ENCODE results near the gene COLEC11.

DNA sequence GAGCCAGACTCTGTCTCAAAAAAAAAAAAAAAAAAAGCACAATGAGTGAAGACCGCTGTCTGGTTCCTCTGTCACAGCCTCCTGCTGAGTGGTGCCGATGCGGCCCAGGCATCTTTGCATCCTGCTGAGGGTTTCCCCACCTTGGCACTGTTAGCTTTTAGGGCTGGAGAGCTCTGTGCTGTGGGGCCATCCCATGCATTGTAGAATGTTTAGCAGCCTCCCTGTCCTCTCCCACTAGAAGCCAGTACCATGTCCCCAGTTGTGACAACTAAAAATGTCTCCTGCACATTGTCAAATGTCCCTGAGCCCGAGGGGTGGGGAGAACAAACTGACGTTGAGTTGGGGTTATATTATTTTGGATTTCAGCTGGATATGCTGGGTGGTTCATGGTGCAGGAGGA is 7.9 kb upstream of the COLEC11 start:
- TF ChIP-seq, protein P1, sequence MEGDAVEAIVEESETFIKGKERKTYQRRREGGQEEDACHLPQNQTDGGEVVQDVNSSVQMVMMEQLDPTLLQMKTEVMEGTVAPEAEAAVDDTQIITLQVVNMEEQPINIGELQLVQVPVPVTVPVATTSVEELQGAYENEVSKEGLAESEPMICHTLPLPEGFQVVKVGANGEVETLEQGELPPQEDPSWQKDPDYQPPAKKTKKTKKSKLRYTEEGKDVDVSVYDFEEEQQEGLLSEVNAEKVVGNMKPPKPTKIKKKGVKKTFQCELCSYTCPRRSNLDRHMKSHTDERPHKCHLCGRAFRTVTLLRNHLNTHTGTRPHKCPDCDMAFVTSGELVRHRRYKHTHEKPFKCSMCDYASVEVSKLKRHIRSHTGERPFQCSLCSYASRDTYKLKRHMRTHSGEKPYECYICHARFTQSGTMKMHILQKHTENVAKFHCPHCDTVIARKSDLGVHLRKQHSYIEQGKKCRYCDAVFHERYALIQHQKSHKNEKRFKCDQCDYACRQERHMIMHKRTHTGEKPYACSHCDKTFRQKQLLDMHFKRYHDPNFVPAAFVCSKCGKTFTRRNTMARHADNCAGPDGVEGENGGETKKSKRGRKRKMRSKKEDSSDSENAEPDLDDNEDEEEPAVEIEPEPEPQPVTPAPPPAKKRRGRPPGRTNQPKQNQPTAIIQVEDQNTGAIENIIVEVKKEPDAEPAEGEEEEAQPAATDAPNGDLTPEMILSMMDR (IDR thresholded peaks at IDR 0.05; ENCODE audit: borderline replicate concordance, extremely low read depth, low read length, poor library complexity, severe bottlenecking): no peak
- no peak for TF ChIP-seq EZH2 (IDR thresholded peaks at IDR 0.05; ENCODE audit: borderline replicate concordance, low read depth, low read length, severe bottlenecking)

Measured in DND-41 (cell line).